Measurements from ENCODE around the gene SMAD9. TPM values are rescaled to one million over a fixed set of nuclear protein-coding genes. Genes with fewer than 3 reads are reported as not detected.

SMAD9 gene
- total and polyA plus RNA-seq, 2 of the 8 experiments (the other 6 are each of a cell fraction or from before 2014, with no cell fraction given), result 0.45 to 1.0 TPM

DNA sequence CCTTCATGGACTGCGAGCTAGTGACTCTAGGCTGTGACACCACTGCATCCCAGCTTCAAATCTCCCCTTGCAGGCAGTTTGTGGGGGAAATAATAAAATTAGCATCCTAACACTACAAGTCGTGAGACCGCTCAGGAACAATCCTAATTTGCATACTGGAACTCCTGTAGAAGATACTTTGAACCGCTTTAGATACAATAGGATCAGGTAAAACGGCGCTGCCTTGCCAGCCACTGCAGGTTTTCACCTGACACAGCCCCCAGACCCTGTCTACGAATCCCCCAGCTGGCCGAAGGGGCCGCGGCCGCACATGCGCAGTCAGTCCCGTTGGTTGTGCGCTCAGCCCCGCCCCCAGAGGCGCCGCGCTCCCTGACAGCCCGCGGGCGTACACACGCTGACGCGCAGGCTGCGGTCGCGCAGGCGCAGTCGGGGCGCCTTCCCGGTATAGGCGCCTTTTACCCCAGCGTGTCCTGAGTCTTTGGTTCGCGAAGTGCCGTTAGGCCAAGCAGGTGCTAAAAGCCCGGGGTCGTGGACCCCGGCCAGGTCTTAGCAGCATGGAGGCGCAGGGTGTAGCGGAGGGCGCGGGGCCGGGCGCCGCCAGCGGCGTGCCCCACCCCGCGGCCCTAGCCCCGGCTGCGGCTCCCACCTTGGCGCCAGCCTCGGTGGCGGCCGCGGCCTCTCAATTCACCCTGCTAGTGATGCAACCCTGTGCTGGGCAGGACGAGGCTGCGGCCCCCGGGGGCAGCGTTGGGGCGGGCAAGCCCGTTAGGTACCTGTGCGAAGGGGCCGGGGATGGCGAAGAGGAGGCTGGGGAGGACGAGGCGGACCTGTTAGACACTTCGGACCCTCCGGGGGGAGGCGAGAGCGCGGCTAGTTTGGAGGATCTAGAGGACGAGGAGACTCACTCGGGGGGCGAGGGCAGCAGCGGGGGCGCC lies 101.0 kb downstream of the SMAD9 start, which contains the start of gene RFXAP (continued):
- TF ChIP-seq KDM5A (IDR thresholded peaks at IDR 0.05; ENCODE audit: low read length) (no peak), RXRA (IDR thresholded peaks at IDR 0.05; ENCODE audit: insufficient read depth, low read depth, low read length) (no peak), SIRT6 (IDR thresholded peaks at IDR 0.05; ENCODE audit: low read length) (no peak), POU5F1 (IDR thresholded peaks at IDR 0.05; ENCODE audit: low read depth, low read length) (no peak), ASH2L (IDR thresholded peaks at IDR 0.05; ENCODE audit: low read length) (peak; percentile 77), CBX8 (IDR thresholded peaks at IDR 0.05; ENCODE audit: borderline replicate concordance, low read depth, low read length) (no peak), SP4 (IDR thresholded peaks at IDR 0.05; ENCODE audit: low read length) (no peak), PHF8 (conservative IDR thresholded peaks at IDR 0.05; ENCODE audit: low read depth, low read length) (peak; percentile 61; the same call in 1 of the 2 replicates), NRF1 (IDR thresholded peaks at IDR 0.05; ENCODE audit: low read depth, low read length) (peak; percentile 70), SP2 (IDR thresholded peaks at IDR 0.05; ENCODE audit: low read length) (no peak), HDAC6 (IDR thresholded peaks at IDR 0.05; ENCODE audit: low read depth, low read length) (no peak), EZH2 (IDR thresholded peaks at IDR 0.05; ENCODE audit: low read depth, low read length, severe bottlenecking) (no peak), SUZ12 (IDR thresholded peaks at IDR 0.05; ENCODE audit: low read length) (no peak), HDAC2 (IDR thresholded peaks at IDR 0.05; ENCODE audit: borderline replicate concordance in 1 of 2, low read depth in 2 of 2, low read length in 2 of 2) (peak in 1 of 2 experiments; percentile 44; a peak in 1 of 4 replicates), POLR2AphosphoS5 (IDR thresholded peaks at IDR 0.05; ENCODE audit: low read depth, low read length) (no peak), TBP (IDR thresholded peaks at IDR 0.05; ENCODE audit: low read depth, low read length) (no peak; the same call in 1 of the 2 replicates), JUND (IDR thresholded peaks at IDR 0.05; ENCODE audit: low read length) (no peak), CHD2 (IDR thresholded peaks at IDR 0.05; ENCODE audit: low read length) (no peak), RFX5 (IDR thresholded peaks at IDR 0.05; ENCODE audit: borderline replicate concordance, low read depth, low read length) (no peak), GABPA (IDR thresholded peaks at IDR 0.05; ENCODE audit: borderline replicate concordance, insufficient read depth, low read length) (no peak), MAFK (IDR thresholded peaks at IDR 0.05; ENCODE audit: low read depth, low read length) (no peak), NANOG (IDR thresholded peaks at IDR 0.05; ENCODE audit: insufficient read depth, low read depth, low read length, poor library complexity, severe bottlenecking) (no peak)
- TF ChIP-seq, protein P1, sequence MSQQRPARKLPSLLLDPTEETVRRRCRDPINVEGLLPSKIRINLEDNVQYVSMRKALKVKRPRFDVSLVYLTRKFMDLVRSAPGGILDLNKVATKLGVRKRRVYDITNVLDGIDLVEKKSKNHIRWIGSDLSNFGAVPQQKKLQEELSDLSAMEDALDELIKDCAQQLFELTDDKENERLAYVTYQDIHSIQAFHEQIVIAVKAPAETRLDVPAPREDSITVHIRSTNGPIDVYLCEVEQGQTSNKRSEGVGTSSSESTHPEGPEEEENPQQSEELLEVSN (IDR thresholded peaks at IDR 0.05), result peak; percentile 90
